Measurements from ENCODE around the gene CDKN1B. TPM values are rescaled to one million over a fixed set of nuclear protein-coding genes. Genes with fewer than 3 reads are reported as not detected.

The CDKN1B gene
- total and polyA plus RNA-seq, 2 of the 4 experiments (the other 2 are of a cell fraction), result 13.9 to 17.4 TPM

DNA sequence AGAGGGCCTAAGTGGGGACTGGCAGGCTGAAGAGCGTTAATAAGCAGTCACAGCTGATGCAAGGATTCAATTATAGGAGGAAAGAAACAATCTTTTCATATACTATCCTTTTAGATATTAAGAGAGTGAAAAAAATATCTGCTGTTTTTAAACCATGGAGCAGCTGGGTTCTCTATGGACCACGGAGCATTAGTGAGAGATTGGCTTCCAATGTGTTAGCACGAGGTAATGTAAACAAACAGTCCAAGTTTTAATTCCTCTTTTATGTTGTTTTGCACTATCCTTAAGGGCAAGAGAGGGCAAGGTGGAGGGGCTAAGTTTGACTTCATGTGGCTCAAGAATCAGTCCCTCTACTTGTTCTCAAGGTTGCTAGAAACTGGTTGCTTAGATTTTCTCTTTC, 30.9 kb downstream of the CDKN1B start:
- Histone ChIP-seq H3K9me1 (ENCODE audit: insufficient read depth, low read length) (peaks cover 7% of the 10 kb centered on the region; the same call in 1 of the 2 replicates), H2AFZ (replicated peaks; ENCODE audit: low read length, poor library complexity) (no peak overlapping the region), H3K23ac (ENCODE audit: low read depth, low read length) (no peak overlapping the region), H2BK5ac (ENCODE audit: low read depth, low read length, poor library complexity, severe bottlenecking) (no peak overlapping the region), H3K9me3 (ENCODE audit: control insufficient read depth, insufficient read depth, low read length) (no peaks in the 10 kb centered on the region), H3K18ac (ENCODE audit: low read depth, low read length) (no peak overlapping the region), H3K27ac (ENCODE audit: insufficient read depth, low read length) (no peak overlapping the region), H4K20me1 (ENCODE audit: insufficient read depth, low read length) (no peaks in the 10 kb centered on the region), H4K5ac (ENCODE audit: low read depth, low read length) (no peak overlapping the region), H3K4me1 (ENCODE audit: control insufficient read depth, insufficient read depth, low read length) (peaks cover 5% of the 10 kb centered on the region; the same call in 1 of the 2 replicates), H3K14ac (replicated peaks; ENCODE audit: low read depth, low read length) (no peak overlapping the region), H4K91ac (ENCODE audit: insufficient read depth, low read depth, low read length) (no peak overlapping the region), H3K4ac (ENCODE audit: low read depth, low read length) (no peak overlapping the region), H3K27me3 (ENCODE audit: control insufficient read depth, insufficient read depth, low read length) (no peaks in the 10 kb centered on the region), H2BK20ac (ENCODE audit: low read depth, low read length) (no peak overlapping the region), H3K4me3 (ENCODE audit: insufficient read depth, low read depth, low read length) (no peak overlapping the region), H2AK9ac (replicated peaks; ENCODE audit: low read depth, low read length, poor library complexity) (no peak overlapping the region), H2BK15ac (ENCODE audit: low read depth, low read length) (no peak overlapping the region), H2AK5ac (ENCODE audit: low read depth, low read length) (no peak overlapping the region), H3K9ac (ENCODE audit: low read depth, low read length) (no peak overlapping the region), H3K79me1 (ENCODE audit: low read depth in 1 of 2, low read length in 2 of 2) (peaks cover 17 to 44% of the 10 kb centered on the region in 2 experiments), H4K8ac (ENCODE audit: low read depth in 2 of 2, low read length in 2 of 2) (no peak overlapping the region), H3K36me3 (ENCODE audit: control insufficient read depth, insufficient read depth, low read length) (0 out of 2 replicates have a peak, but pooled peaks cover 1% of the 10 kb centered on the region), H3K56ac (ENCODE audit: extremely low read depth, insufficient read depth, low read length) (no peak overlapping the region), H2BK120ac (ENCODE audit: low read depth, low read length) (no peak overlapping the region), H3K4me2 (ENCODE audit: low read depth, low read length) (peak overlapping the region; percentile 36; the same call in 1 of the 2 replicates)
- in situ Hi-C loops (cut with MboI; ENCODE audit: low sequenced_read_pairs) (no loop called here), dilution Hi-C loops (cut with HindIII; ENCODE audit: low sequenced_read_pairs, unreplicated experiment) (no loop called here), intact Hi-C loops (cut with micrococcal nuclease) (no loop called here)
- no peak for DNase-seq
- POLR2A ChIA-PET (ENCODE audit: unreplicated experiment), result no interaction called here
- peak; percentile 56; the same call in 1 of the 2 replicates for ATAC-seq (ENCODE audit: low read depth)
- TF ChIP-seq FOS (IDR thresholded peaks at IDR 0.05; ENCODE audit: low read depth, low read length) (no peak), CEBPB (IDR thresholded peaks at IDR 0.05; ENCODE audit: low read depth, low read length) (no peak), MXI1 (IDR thresholded peaks at IDR 0.05; ENCODE audit: borderline replicate concordance, low read depth, low read length) (no peak), RAD21 (IDR thresholded peaks at IDR 0.05; ENCODE audit: low read length) (no peak), RFX5 (IDR thresholded peaks at IDR 0.05; ENCODE audit: low read depth, low read length) (no peak), RCOR1 (IDR thresholded peaks at IDR 0.05; ENCODE audit: insufficient replicate concordance, low read length) (no peak), BHLHE40 (IDR thresholded peaks at IDR 0.05; ENCODE audit: low read depth, low read length) (no peak), CHD1 (IDR thresholded peaks at IDR 0.05; ENCODE audit: low read depth, low read length) (no peak), NFE2L2 (IDR thresholded peaks at IDR 0.05; ENCODE audit: low read depth, low read length) (no peak), MAZ (IDR thresholded peaks at IDR 0.05; ENCODE audit: borderline replicate concordance, low read depth, low read length) (no peak), MAFK (IDR thresholded peaks at IDR 0.05; ENCODE audit: low read depth, low read length) (no peak), SMC3 (IDR thresholded peaks at IDR 0.05; ENCODE audit: low read depth, low read length) (no peak), POLR2A (IDR thresholded peaks at IDR 0.05; ENCODE audit: low read depth, low read length) (no peak)
- TF ChIP-seq, protein P1, sequence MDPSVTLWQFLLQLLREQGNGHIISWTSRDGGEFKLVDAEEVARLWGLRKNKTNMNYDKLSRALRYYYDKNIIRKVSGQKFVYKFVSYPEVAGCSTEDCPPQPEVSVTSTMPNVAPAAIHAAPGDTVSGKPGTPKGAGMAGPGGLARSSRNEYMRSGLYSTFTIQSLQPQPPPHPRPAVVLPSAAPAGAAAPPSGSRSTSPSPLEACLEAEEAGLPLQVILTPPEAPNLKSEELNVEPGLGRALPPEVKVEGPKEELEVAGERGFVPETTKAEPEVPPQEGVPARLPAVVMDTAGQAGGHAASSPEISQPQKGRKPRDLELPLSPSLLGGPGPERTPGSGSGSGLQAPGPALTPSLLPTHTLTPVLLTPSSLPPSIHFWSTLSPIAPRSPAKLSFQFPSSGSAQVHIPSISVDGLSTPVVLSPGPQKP (IDR thresholded peaks at IDR 0.05; ENCODE audit: borderline replicate concordance, low read depth, low read length), result no peak
- TF ChIP-seq, protein P2, sequence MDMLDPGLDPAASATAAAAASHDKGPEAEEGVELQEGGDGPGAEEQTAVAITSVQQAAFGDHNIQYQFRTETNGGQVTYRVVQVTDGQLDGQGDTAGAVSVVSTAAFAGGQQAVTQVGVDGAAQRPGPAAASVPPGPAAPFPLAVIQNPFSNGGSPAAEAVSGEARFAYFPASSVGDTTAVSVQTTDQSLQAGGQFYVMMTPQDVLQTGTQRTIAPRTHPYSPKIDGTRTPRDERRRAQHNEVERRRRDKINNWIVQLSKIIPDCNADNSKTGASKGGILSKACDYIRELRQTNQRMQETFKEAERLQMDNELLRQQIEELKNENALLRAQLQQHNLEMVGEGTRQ (IDR thresholded peaks at IDR 0.05; ENCODE audit: low read depth, low read length), result no peak
- TF ChIP-seq, protein P3, sequence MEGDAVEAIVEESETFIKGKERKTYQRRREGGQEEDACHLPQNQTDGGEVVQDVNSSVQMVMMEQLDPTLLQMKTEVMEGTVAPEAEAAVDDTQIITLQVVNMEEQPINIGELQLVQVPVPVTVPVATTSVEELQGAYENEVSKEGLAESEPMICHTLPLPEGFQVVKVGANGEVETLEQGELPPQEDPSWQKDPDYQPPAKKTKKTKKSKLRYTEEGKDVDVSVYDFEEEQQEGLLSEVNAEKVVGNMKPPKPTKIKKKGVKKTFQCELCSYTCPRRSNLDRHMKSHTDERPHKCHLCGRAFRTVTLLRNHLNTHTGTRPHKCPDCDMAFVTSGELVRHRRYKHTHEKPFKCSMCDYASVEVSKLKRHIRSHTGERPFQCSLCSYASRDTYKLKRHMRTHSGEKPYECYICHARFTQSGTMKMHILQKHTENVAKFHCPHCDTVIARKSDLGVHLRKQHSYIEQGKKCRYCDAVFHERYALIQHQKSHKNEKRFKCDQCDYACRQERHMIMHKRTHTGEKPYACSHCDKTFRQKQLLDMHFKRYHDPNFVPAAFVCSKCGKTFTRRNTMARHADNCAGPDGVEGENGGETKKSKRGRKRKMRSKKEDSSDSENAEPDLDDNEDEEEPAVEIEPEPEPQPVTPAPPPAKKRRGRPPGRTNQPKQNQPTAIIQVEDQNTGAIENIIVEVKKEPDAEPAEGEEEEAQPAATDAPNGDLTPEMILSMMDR (conservative IDR thresholded peaks at IDR 0.05; ENCODE audit: low read depth, low read length), result no peak
- CTCF ChIA-PET, result no interaction called here
- no TSS peak for BruUV-seq (replicated peaks)
- no CpG with 5 or more reads among the region's 3 CpGs for WGBS, 2 experiments (ENCODE audit: extremely low coverage in 2 of 2, insufficient read length in 1 of 2)
